Keratinocyte (primary cell): ENCODE data around the gene PLCXD1.

Experiments used
- CTCF ChIP-seq, 3 experiments: IDR thresholded peaks in 1 of 3; conservative IDR thresholded peaks in 1 of 3; optimal IDR thresholded peaks in 1 of 3; 2 replicates in 2 of 3; 3 replicates in 1 of 3; pipeline versions ENCODE3 to v1.5.1; 2011; ENCODE audit warnings: low read length in 3 of 3, mild to moderate bottlenecking in 3 of 3, moderate library complexity in 2 of 3, control low read depth in 1 of 3, inconsistent platforms in 1 of 3; ENCODE audit not compliant: insufficient read depth in 2 of 3; ENCODE audit errors: extremely low read depth in 1 of 3
- EZH2 ChIP-seq: IDR thresholded peaks from one replicate; pipeline ENCODE4 v1.6.1; 2012; ENCODE audit warnings: inconsistent platforms, mild to moderate bottlenecking, low read length, moderate library complexity

- TF ChIP-seq CTCF (optimal IDR thresholded peaks at IDR 0.05 in 1 of 3, IDR thresholded peaks at IDR 0.05 in 1 of 3, conservative IDR thresholded peaks at IDR 0.05 in 1 of 3; ENCODE audit: extremely low read depth in 1 of 3, insufficient read depth in 2 of 3, low read length in 3 of 3) = no peak
- no peak for TF ChIP-seq EZH2
Measured at GRCh38 chrX:349702-350101, 68.5 kb downstream of the PLCXD1 start.
